ENCODE measurements around the gene PAAF1. TPM values are rescaled to one million over a fixed set of nuclear protein-coding genes. Genes with fewer than 3 reads are reported as not detected.
A peak's percentile ranks its signal among the peaks of the same experiment; 100 is the strongest.
"Not testable (repeated sequence)": the region's sequence is repeated elsewhere in the genome, so short reads cannot be mapped to it uniquely, and the experiment has no call there.

Gene PAAF1
- total RNA-seq, 1 experiment from 2014 or later = 15.1 TPM

GRCh38 chr11:73883856-73884255, 7.1 kb downstream of the PAAF1 start:
- DNase-seq (ENCODE audit: low spot score) = no peak

GRCh38 chr11:73888244-73888643, 11.4 kb downstream of the PAAF1 start:
- DNase-seq (ENCODE audit: low spot score) = no peak

- no peak for DNase-seq (ENCODE audit: low spot score)
Measured at GRCh38 chr11:73889019-73889418, 12.2 kb downstream of the PAAF1 start.

- no peak for DNase-seq (ENCODE audit: low spot score)
Measured at GRCh38 chr11:73889536-73889935, 12.7 kb downstream of the PAAF1 start.

DNA sequence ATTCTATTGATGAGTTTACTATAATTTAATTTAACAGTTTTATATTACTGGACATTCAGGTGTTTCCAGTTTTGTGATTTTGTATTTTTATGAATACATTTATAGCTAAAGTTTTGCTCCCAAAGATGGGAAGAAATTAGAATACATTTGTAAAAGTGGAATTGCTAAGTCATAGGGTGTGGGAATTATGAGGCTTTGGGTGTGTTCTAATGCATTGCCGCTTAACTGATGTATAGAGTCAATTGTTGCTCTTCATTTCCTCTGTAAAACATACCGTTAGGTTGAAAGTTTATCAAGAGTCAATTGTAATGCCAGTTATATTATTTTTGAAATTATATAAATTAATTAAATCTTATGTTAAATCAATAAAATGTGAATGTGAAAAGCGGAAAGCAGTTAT, 16.2 kb downstream of the PAAF1 start:
- no peak for DNase-seq (ENCODE audit: low spot score)

DNA sequence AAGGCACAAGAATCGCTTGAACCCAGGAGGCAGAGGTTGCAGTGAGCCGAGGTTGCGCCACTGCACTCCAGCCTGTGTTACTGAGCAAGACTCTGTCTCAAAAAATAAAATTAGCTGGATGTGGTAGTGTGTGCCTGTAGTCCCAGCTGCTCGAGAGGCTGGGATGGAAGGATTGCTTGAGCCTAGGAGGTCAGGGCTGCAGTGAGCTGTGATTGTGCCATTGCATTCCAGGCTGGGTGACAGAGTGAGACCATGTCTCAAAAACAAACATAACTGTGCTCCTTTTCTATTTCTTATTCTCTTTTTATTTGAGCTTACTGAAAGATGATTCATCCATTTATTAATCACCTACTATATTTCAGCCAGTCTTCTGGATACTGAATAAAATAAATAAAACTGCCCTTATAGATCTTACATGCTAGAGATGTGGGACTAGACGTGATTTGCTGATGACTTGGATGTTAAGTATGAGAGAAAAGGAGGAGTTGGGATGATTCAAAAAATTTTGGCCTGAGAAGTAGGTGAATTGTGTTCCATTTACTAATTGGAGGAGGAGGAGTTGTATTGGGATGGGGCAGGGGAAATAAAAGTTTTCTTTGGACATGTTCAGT, 18.0 kb downstream of the PAAF1 start:
- no peak for DNase-seq (ENCODE audit: low spot score)

DNA sequence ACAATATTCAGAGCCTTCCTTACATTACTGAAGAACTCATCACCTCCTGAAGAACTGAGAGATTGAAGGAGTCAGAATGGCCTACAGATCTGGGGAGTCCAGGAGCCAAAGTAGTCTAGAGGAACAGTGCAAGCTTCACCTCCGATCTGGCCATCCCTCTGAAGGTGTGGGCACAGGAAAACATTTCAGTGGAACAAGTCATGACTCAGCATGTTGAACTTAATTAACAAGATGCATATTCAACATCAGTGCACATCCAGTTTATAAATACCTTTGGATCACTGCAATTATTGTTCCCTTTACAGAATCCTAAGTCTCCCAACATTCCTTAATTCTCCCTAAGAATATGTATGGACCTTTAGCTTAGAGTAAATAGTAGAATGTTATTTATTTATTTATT, 25.5 kb downstream of the PAAF1 start:
- DNase-seq (ENCODE audit: low spot score) = no peak

DNA sequence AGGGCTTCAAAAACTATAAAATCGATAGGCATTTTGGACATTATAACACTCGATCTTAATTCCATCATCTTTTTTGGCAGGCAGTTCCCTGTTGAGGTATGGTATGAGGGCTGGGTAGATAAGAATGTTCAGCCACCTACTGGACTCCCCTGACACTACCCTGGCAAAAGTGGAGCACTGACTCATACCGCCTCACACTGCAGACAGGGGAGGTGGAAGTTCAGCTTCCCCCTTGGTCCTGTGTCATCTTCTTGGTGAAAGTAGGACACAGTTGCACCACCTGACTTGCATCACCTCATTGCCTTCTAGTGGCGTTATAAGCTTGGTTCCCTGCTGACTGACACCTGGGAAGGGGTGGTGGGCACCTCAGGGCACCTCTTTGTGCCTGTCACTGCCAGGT, 30.4 kb downstream of the PAAF1 start:
- peak; percentile 74 for DNase-seq (ENCODE audit: low spot score)

- DNase-seq (ENCODE audit: low spot score) = no peak
Measured at GRCh38 chr11:73912026-73912425, 35.2 kb downstream of the PAAF1 start.

DNA sequence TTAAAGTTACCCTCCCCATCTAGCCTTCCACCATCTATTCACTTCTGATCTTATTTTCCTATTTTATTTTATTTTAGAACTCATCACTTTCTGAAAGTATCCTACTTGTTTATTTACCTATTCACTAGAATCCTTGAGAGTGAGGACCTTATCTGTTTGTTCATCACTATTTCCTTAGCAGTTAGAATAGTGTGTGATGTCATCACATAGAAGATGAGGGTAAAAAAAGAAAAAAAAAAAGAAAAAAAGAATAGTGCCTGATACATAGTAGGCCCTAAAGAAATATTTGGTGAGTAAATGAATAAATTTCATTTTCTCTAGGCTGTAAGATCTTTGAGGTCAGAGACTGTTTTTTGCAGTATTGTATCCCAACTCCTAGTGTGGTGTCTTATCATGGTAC, 36.7 kb downstream of the PAAF1 start:
- DNase-seq (ENCODE audit: low spot score) = no peak

DNA sequence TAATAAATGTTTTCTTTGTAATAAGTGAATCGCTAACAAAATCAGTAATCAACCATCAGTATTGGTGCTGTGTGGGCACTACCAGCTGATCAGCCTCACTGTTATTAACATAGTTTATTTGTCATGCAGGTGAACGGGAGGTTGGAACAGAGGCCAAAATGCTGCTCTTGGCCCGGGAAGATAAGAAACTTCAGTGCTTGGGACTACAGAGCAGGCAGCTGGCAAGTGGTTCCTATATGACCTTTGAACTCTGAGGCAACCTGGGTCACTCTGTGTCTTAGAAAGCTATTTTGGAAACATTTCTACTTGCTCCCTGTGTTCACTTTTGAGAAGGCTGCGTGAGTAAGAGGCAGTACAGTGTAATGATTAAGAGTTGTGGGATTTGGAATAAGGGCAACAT, 37.5 kb downstream of the PAAF1 start:
- no peak for DNase-seq (ENCODE audit: low spot score)

DNA sequence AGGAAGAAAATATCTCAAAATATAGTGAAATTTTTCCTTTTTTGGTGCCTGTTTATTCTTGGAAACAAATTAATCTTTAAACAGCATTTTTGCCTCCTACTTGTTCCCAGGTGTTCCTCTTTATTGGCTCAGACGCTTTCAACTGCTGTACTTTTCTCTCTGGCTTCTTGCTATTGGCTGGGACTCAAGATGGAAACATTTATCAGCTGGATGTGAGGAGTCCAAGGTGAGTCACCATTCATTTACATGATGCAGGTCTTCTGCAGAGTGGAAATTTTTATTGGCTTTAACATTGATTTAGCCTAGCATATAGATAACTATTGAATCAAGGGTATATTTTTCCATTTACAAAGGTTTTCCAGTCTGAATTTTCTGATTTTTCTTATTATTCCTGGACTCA, 39.6 kb downstream of the PAAF1 start:
- peak; percentile 33 for DNase-seq (ENCODE audit: low spot score)

GRCh38 chr11:73921180-73921579, 44.4 kb downstream of the PAAF1 start:
- DNase-seq (ENCODE audit: low spot score) = no peak

- DNase-seq (ENCODE audit: low spot score) = no peak
Measured at GRCh38 chr11:73929388-73929787, 52.6 kb downstream of the PAAF1 start.

DNA sequence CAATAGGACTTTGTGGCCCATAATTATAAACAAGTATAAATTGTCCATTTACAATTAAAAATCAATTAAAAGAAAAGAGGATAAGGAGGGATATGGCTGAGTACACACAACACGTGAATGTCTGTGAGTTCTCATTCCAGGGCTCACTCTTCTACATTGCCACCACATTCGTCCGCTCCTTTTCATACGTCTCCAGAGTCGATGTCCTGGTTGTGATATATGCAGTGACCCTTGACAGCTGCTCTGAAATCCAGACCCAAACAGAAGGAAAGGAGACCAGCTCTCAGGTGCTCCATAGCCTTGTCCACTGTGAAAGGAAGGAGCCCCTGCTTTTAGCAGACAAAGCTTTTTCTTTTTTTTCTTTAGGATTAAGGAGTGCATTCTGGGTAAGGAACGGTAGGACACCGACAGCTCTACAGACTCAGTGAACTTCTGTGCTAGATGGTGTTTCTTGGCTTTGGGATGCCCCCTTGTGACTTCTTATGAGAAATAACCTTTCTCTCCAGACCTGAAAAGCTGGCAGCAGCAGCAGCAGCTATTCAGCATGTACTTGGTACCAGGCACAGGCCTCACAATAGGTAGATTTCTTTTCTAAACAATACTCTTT, 54.3 kb downstream of the PAAF1 start:
- peak; percentile 85 for DNase-seq (ENCODE audit: low spot score)

DNA sequence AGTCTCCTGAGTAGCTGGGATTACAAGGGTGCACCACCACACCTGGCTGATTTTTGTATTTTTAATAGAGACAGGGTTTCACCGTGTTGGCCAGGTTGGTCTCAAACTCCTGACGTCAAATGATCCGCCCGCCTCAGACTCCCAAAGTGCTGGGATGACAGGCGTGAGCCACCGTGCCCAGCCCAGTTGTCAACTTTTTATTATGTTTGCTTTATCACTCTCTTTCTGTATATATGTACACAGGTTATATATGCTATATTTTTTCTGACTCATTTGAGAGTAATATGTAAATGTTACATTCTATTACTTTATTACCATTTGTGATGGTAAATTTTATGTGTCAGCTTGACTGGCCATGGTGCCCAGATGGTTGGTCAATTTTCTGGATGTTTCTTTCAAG, 55.2 kb downstream of the PAAF1 start:
- no peak for DNase-seq (ENCODE audit: low spot score)

- DNase-seq (ENCODE audit: low spot score) = no peak
Measured at GRCh38 chr11:73932781-73933180, 56.0 kb downstream of the PAAF1 start.

GRCh38 chr11:73936047-73936446, 59.2 kb downstream of the PAAF1 start:
- not testable (repeated sequence) for DNase-seq (ENCODE audit: low spot score)

DNA sequence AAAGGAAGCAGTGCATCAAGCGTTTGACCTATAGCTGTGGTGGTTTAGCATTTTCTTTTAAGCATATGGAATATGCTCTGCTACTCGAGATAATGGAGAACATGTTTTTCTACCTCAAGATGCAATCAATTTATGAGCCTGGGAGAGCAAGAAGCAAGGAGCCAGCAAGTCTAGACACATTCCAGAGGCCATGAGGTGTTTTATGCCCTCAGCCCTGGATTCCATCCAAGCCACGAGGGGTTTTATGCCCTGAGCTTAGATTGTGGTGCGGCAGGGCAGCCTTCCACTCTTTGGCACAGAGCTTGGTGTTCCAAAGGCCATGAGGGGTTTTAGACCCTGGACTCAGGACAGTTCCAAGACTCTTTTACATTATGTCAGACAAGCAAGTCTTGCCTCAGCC, 62.3 kb downstream of the PAAF1 start:
- peak; percentile 25 for DNase-seq (ENCODE audit: low spot score)

DNA sequence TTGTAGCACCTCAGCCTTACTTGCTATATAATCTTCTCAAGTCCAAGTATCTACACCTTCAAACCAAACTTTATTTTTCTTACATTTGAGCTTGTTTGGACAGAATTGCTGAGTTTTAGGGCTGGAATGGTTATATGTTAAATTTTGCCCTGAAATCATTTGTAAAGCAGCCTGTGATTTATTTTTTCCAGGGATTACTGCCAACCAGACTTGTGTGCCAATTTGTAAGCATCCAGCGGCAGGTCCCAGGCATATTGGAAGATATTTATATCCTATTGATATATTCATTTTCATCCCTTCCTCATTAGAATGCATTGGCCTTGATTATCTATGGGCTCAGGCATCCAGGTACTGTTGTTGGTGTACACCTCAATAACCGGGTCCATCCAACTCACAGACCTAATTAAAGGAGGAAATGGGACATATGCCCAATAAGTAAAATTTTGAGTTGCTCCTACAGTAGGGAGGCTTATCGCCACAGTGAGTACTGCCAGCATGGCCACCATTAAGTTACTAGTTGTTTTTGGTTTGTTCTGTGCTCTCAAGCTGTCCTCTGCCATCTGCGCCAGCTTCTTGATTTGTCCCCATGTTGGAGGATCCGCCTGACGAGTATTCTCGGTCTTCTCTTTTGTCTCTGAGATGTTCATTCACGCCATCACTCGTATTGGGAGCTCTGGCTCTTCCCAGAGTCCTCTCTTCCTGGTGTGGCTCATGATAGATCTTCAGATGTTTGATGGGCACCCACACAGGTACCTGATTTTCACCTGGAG, 64.2 kb downstream of the PAAF1 start:
- DNase-seq (ENCODE audit: low spot score) = no peak

- DNase-seq (ENCODE audit: low spot score) = no peak
Measured at GRCh38 chr11:73942010-73942409, 65.2 kb downstream of the PAAF1 start.

- DNase-seq (ENCODE audit: low spot score) = no peak
Measured at GRCh38 chr11:73944085-73944484, 67.3 kb downstream of the PAAF1 start.

GRCh38 chr11:73944901-73945300, 68.1 kb downstream of the PAAF1 start:
- no peak for DNase-seq (ENCODE audit: low spot score)

All from A172 (cell line).